Measurements from ENCODE around the gene SV2B.
"Not testable (repeated sequence)": the region's sequence is repeated elsewhere in the genome, so short reads cannot be mapped to it uniquely, and the experiment has no call there.

SV2B gene

DNA sequence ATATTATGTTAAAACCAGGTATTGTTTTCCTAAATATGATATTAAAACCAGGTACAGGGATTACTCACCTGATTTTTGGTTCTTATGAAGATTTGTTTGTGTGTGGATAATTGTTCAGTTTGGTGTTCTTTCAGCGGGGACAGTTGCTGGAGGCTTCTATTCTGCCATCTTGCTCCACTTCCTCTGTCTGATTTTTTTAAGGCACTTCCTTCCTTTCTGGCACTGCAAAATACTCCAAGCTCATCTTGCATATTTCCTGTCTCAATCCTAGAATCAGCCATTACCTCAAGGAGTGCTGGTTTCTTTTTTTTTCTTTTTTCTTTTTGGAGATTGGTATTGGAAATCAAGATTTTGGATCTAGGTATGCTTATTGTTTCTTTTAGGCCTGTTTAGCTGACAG lies 229.9 kb downstream of the SV2B start:
- no peak for DNase-seq

DNA sequence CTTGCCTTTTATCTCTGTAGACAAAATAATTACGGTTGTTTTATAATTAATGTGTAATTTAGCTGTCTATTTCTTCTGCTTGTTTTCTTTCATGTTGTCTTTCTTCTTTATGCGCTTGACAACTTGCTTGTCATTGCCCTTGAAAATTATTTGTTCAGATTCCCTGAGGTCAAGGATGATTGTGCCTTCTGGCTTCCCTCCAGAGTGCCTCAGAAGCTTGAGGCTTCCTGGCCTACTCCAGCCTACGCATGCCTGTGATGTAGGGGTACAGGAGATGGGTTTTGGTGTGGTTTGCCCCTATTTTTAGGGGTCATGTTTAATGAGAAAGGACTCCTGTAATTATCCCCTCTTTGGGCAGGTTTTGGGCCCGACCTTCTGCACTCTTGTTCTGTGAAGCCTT lies 231.5 kb downstream of the SV2B start:
- no peak for DNase-seq

DNA sequence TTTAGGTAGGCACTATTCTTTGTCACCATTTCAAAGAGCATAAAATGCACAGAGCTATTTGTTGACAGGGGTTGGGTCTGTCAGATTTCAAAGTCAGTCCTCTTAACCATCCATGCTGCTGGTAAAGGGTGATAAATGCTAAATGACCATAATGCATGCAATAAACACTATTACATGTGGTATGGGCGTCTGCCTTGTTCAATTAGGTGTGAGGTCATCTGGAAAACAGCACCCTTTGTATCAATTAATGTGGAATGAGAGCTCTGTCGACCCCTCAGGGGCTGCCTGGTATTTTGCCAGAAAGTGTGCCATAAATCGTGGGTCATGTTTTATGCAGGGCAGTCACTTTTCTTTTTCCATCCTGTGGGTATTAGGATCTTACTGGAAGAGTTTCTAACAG lies 235.6 kb downstream of the SV2B start:
- no peak for DNase-seq

DNA sequence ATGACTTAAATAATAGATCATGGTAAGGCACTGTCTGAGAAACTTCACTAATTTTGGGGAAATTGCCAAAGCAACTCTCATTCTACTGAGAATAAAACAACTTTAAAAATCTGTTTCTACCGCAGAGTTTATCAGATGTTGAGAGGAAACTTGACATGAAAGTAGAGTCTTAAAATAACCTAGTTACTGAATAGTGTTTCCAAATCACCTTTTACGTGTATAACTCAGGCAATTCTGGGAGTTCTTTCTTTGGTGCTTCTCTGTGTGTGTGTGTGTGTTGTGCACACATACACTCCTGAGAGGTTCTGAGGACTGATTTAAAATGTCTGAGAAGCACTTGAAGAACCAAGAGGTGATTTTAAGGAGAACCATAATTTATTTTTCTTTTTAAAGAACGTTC lies 236.6 kb downstream of the SV2B start:
- no peak for DNase-seq

DNA sequence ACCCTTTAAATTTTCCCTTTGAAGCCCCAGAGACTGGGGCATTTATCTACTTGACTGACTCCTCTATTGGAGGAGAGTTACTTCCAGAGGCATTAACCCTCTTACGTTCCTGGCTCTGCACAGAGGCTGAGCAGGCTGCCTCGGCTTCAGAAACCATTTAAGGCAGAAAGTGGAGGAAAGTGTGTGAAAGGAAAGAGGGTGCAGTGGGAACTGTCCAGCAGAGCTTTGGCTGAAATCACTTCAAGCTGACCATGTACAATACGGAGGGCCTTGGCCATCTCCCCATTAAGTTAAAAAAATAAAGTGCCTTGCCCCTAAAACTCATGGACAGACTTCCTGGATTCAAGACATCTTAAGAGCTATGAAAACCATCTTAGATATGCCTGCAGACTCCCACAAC lies 238.7 kb downstream of the SV2B start:
- peak; percentile 57 for DNase-seq

DNA sequence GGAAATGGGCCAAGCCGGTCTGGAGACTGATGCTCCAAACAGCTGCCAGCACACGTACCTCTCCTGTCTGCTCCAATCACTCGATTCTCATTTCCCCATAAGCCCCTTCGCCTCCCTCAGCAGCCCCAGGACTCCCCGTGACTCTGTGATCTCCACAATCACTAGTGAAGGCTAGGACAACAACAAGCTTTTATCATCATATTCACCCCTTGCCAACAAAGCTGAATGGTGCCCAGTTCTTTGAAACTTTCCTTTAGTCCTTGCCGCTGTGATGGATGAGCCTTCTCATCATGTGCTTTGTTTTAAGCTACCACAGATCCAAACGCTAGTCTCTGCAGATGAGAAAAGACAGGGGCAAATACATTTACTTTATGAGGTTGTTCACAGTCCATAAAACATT lies 242.0 kb downstream of the SV2B start:
- no peak for DNase-seq

DNA sequence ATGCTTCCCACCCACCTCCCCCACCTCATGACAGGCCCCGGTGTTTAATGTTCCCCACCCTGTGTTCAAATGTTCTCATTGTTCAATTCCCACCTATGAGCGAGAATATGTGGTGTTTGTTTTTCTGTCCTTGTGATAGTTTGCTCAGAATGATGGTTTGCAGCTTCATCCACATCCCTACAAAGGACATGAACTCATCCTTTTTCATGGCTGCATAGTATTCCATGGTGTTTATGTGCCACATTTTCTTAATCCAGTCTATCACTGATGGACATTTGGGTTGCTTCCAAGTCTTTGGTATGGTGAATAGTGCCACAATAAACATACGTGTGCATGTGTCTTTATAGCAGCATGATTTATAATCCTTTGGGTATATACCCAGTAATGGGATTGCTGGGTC lies 244.9 kb downstream of the SV2B start:
- DNase-seq = not testable (repeated sequence)

DNA sequence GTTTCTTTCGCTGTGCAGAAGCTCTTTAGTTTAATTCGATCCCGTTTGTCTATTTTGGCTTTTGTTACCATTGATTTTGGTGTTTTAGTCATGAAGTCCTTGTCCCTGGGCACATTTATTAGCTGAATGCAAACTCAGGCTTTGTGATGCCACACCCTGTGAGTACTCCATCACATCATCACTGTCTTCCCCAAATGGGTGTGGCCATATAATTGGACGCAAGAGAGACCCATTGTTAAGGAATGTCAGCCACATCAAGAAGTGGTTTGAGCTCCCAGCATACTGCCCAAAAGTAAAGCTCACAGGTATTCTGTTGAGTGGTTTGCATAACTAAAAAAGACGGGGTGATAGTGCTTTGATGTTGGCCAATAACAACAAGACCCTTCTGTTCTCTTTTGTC lies 245.7 kb downstream of the SV2B start:
- DNase-seq = no peak

DNA sequence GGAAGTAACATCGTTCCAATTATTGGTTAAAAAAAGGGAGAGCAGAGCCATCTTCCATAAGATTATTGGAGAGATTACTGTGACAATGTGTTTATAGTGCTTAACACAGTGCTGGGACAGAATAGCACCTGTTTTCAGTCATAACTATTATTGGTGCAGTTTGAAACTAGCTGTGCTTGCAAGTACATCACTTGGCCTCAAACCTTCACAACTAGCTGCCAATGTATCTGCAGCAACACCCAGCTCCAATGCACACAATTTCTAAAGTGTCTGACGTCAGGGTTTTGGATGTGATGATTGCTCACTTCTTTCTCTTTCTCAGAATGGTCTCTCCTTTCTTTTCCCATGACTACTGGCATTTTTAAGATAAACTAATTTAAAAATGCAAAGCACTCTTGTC lies 246.2 kb downstream of the SV2B start:
- no peak for DNase-seq

DNA sequence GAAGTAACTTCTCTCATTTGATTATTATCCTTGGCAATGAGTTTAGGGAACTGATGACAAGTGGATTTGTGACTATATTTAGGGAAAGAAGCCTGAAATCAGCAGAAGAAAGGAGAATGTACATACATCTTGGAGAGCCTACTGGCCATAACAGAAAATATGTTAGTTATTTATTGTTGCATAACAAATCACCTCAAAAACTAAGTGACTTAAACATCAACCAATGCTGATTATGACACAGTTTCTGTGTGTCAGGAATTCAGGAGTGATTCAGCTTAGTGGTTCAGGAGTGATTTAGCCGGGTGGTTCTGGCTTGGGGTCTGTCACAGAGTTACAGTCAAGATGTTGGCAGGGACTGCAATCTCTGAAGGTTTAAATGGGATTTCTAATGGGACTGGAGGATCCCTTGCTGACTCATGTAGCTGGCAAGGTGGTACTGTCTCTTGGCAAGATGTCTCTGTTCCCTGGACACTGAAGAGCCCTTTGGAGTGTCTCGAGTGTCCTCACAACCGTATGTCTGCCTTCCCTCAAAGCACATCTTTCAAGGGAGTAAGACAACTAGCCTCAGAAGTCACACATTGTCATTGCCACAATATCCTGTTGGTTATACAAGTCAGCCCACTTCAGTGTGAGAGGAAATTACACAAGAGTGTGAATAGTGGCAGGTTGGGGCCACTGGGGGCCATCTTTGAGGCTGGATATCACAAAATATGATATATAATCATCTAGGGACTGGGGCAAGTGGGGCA lies 248.9 kb downstream of the SV2B start:
- no peak for DNase-seq

All from right hindlimb (tissue), 1 donor.